ENCODE results near the gene TMEM212. TPM values are rescaled to one million over a fixed set of nuclear protein-coding genes. Genes with fewer than 3 reads are reported as not detected.
A peak's percentile ranks its signal among the peaks of the same experiment; 100 is the strongest.

Gene TMEM212
- total and polyA plus RNA-seq, 2 of the 13 experiments (the other 11 are each of a cell fraction or from before 2014, with no cell fraction given), result not detected

DNA sequence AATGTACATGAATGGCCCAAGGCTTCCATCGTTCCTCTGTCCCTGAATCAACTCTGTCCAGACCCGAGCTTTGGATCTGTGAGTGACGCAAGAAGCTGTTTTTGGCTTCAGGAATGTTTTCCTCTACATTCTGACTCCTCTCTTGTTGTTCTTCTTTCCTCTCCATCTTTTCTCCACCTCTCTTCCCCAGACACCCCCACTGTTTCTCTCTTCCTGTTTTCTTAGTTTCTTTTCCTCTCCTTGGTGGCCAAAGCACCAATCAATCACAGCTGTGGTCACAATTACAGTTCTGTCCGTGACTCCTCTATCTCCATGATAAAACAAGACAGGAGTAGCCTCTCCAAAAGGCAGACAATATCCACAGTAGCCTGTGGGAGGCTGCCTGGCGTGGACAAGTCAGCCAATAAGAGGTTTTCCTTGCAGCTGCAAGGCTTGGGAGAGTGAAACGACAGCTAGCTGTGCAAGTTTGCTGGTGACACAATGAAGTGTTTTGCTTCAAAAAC, 4.9 kb upstream of the TMEM212 start (continued):
- no peak for TF ChIP-seq GABPA (IDR thresholded peaks at IDR 0.05; ENCODE audit: low read depth, low read length)
- peak; percentile 52; the same call in 1 of the 2 replicates for TF ChIP-seq GABPA (CRISPR knock-in tag; IDR thresholded peaks at IDR 0.05; ENCODE audit: low read depth)
- no peak for TF ChIP-seq NR2F1 (CRISPR knock-in tag; IDR thresholded peaks at IDR 0.05)
- TF ChIP-seq CEBPG (CRISPR knock-in tag; IDR thresholded peaks at IDR 0.05), result peak; percentile 95
- peak; percentile 20; the same call in 1 of the 2 replicates for TF ChIP-seq HNF4G (IDR thresholded peaks at IDR 0.05; ENCODE audit: borderline replicate concordance, low read depth, low read length)
- no peak for TF ChIP-seq HNF4G (CRISPR knock-in tag; IDR thresholded peaks at IDR 0.05; ENCODE audit: borderline replicate concordance, low read depth)
- TF ChIP-seq, protein P1, sequence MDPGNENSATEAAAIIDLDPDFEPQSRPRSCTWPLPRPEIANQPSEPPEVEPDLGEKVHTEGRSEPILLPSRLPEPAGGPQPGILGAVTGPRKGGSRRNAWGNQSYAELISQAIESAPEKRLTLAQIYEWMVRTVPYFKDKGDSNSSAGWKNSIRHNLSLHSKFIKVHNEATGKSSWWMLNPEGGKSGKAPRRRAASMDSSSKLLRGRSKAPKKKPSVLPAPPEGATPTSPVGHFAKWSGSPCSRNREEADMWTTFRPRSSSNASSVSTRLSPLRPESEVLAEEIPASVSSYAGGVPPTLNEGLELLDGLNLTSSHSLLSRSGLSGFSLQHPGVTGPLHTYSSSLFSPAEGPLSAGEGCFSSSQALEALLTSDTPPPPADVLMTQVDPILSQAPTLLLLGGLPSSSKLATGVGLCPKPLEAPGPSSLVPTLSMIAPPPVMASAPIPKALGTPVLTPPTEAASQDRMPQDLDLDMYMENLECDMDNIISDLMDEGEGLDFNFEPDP (CRISPR knock-in tag; conservative IDR thresholded peaks at IDR 0.05), result no peak
- TF ChIP-seq ZNF264 (CRISPR knock-in tag; IDR thresholded peaks at IDR 0.05), result peak; percentile 47; the same call in 1 of the 2 replicates
- TF ChIP-seq, protein P2, sequence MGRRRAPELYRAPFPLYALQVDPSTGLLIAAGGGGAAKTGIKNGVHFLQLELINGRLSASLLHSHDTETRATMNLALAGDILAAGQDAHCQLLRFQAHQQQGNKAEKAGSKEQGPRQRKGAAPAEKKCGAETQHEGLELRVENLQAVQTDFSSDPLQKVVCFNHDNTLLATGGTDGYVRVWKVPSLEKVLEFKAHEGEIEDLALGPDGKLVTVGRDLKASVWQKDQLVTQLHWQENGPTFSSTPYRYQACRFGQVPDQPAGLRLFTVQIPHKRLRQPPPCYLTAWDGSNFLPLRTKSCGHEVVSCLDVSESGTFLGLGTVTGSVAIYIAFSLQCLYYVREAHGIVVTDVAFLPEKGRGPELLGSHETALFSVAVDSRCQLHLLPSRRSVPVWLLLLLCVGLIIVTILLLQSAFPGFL (CRISPR knock-in tag; IDR thresholded peaks at IDR 0.05), result no peak
- TF ChIP-seq, protein P3, sequence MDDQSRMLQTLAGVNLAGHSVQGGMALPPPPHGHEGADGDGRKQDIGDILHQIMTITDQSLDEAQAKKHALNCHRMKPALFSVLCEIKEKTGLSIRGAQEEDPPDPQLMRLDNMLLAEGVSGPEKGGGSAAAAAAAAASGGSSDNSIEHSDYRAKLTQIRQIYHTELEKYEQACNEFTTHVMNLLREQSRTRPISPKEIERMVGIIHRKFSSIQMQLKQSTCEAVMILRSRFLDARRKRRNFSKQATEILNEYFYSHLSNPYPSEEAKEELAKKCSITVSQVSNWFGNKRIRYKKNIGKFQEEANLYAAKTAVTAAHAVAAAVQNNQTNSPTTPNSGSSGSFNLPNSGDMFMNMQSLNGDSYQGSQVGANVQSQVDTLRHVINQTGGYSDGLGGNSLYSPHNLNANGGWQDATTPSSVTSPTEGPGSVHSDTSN (CRISPR knock-in tag; IDR thresholded peaks at IDR 0.05; ENCODE audit: borderline replicate concordance), result no peak
- no peak for TF ChIP-seq HNRNPH1 (optimal IDR thresholded peaks at IDR 0.05; ENCODE audit: low read depth, low read length)
- TF ChIP-seq FOSL2 (CRISPR knock-in tag; IDR thresholded peaks at IDR 0.05), result peak; percentile 43
- no peak for TF ChIP-seq ZNF460 (CRISPR knock-in tag; IDR thresholded peaks at IDR 0.05; ENCODE audit: borderline replicate concordance)
- no peak for TF ChIP-seq ZNF160 (CRISPR knock-in tag; IDR thresholded peaks at IDR 0.05)
- TF ChIP-seq, protein P4, sequence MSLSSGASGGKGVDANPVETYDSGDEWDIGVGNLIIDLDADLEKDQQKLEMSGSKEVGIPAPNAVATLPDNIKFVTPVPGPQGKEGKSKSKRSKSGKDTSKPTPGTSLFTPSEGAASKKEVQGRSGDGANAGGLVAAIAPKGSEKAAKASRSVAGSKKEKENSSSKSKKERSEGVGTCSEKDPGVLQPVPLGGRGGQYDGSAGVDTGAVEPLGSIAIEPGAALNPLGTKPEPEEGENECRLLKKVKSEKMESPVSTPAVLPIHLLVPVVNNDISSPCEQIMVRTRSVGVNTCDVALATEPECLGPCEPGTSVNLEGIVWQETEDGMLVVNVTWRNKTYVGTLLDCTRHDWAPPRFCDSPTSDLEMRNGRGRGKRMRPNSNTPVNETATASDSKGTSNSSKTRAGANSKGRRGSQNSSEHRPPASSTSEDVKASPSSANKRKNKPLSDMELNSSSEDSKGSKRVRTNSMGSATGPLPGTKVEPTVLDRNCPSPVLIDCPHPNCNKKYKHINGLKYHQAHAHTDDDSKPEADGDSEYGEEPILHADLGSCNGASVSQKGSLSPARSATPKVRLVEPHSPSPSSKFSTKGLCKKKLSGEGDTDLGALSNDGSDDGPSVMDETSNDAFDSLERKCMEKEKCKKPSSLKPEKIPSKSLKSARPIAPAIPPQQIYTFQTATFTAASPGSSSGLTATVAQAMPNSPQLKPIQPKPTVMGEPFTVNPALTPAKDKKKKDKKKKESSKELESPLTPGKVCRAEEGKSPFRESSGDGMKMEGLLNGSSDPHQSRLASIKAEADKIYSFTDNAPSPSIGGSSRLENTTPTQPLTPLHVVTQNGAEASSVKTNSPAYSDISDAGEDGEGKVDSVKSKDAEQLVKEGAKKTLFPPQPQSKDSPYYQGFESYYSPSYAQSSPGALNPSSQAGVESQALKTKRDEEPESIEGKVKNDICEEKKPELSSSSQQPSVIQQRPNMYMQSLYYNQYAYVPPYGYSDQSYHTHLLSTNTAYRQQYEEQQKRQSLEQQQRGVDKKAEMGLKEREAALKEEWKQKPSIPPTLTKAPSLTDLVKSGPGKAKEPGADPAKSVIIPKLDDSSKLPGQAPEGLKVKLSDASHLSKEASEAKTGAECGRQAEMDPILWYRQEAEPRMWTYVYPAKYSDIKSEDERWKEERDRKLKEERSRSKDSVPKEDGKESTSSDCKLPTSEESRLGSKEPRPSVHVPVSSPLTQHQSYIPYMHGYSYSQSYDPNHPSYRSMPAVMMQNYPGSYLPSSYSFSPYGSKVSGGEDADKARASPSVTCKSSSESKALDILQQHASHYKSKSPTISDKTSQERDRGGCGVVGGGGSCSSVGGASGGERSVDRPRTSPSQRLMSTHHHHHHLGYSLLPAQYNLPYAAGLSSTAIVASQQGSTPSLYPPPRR (CRISPR knock-in tag; IDR thresholded peaks at IDR 0.05; ENCODE audit: borderline replicate concordance), result peak; percentile 35; the same call in 1 of the 2 replicates
- TF ChIP-seq ZFP36 (IDR thresholded peaks at IDR 0.05; ENCODE audit: borderline replicate concordance, low read depth, low read length, partially characterized antibody), result no peak
- TF ChIP-seq, protein P5, sequence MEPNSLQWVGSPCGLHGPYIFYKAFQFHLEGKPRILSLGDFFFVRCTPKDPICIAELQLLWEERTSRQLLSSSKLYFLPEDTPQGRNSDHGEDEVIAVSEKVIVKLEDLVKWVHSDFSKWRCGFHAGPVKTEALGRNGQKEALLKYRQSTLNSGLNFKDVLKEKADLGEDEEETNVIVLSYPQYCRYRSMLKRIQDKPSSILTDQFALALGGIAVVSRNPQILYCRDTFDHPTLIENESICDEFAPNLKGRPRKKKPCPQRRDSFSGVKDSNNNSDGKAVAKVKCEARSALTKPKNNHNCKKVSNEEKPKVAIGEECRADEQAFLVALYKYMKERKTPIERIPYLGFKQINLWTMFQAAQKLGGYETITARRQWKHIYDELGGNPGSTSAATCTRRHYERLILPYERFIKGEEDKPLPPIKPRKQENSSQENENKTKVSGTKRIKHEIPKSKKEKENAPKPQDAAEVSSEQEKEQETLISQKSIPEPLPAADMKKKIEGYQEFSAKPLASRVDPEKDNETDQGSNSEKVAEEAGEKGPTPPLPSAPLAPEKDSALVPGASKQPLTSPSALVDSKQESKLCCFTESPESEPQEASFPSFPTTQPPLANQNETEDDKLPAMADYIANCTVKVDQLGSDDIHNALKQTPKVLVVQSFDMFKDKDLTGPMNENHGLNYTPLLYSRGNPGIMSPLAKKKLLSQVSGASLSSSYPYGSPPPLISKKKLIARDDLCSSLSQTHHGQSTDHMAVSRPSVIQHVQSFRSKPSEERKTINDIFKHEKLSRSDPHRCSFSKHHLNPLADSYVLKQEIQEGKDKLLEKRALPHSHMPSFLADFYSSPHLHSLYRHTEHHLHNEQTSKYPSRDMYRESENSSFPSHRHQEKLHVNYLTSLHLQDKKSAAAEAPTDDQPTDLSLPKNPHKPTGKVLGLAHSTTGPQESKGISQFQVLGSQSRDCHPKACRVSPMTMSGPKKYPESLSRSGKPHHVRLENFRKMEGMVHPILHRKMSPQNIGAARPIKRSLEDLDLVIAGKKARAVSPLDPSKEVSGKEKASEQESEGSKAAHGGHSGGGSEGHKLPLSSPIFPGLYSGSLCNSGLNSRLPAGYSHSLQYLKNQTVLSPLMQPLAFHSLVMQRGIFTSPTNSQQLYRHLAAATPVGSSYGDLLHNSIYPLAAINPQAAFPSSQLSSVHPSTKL (CRISPR knock-in tag; IDR thresholded peaks at IDR 0.05), result peak; percentile 74

Measured in HepG2 (cell line).